Measurements from ENCODE around the gene PARD6G. TPM values are rescaled to one million over a fixed set of nuclear protein-coding genes. Genes with fewer than 3 reads are reported as not detected.

Gene PARD6G
- total RNA-seq, 3 donors from 2014 or later = 1.9 to 14.4 (median 13.8) TPM

- TF ChIP-seq POLR2A (IDR thresholded peaks at IDR 0.05) = no peak
- no peak for TF ChIP-seq CTCF (IDR thresholded peaks at IDR 0.05)
- TF ChIP-seq POLR2AphosphoS5 (IDR thresholded peaks at IDR 0.05) = no peak
- H3K4me3 ChIP-seq = no peak overlapping the region
- intact Hi-C loops (cut with DNase I; ENCODE audit: low total_unique reads) = no loop called here
- no peaks in the 10 kb centered on the region for H3K36me3 ChIP-seq
- H3K27ac ChIP-seq = no peak overlapping the region
- no peaks in the 10 kb centered on the region for H3K4me1 ChIP-seq
- H3K9me3 ChIP-seq = no peaks in the 10 kb centered on the region
- no peak for DNase-seq (ENCODE audit: low spot score in 2 of 2)
- no peaks in the 10 kb centered on the region for H3K27me3 ChIP-seq
Measured at GRCh38 chr18:80251700-80252099, 4.4 kb upstream of the PARD6G start.

- H3K27ac ChIP-seq = no peak overlapping the region
- DNase-seq (ENCODE audit: low spot score in 2 of 2) = no peak
- intact Hi-C loops (cut with DNase I; ENCODE audit: low total_unique reads) = no loop called here
Measured at GRCh38 chr18:80250740-80251364, 3.5 kb upstream of the PARD6G start.

DNA sequence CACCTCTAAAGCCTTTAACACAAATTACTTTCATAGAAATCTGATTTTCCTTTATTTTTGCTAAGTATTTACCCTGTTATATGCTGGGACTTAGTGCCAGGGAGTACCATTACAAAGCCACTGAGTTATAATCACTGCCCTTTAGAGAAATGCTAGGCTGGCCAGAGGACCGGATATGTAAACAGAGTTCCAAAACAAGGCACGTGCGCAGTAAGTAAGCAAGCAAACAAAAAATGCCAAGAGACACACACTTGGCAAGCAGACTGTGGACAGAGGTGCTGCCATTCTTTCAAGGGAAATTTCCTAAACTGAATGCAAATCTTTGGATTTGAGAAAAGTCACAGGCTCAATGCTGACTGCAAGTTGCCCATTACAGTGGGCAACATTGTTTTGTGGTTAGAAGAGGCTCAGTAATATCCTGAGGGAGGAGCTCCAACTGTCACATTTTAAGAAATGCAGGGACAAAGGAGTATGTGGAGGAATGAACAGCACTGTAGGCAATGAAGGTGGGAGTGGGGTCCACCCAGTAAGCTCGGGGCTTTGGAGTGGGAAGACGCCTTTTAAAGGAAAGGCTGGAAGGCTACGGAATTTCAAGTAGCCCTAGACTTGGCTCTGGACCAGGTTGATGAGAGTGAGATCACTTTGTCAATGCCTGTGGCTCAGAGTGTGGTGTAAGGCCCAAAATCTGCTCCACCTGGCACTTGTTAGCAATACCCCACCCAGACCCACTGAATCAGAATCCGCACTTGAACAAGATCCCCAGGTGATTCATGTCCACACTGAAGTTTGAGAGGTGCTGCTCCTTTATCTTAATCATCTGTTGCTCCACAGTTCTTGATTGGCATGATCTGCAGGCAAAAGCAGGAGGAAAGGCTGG, 2.1 kb upstream of the PARD6G start:
- DNase-seq (ENCODE audit: low spot score in 2 of 2) = no peak
- Histone ChIP-seq H3K27me3 (no peaks in the 10 kb centered on the region), H3K4me1 (no peaks in the 10 kb centered on the region), H3K9me3 (no peaks in the 10 kb centered on the region), H3K36me3 (no peaks in the 10 kb centered on the region), H3K4me3 (no peak overlapping the region), H3K27ac (no peak overlapping the region)
- TF ChIP-seq POLR2A (IDR thresholded peaks at IDR 0.05) = no peak
- no peak for TF ChIP-seq POLR2AphosphoS5 (IDR thresholded peaks at IDR 0.05)
- no peak for TF ChIP-seq CTCF (IDR thresholded peaks at IDR 0.05)
- intact Hi-C loops (cut with DNase I; ENCODE audit: low total_unique reads) = no loop called here

More at GRCh38 chr18:80250740-80251364, 3.5 kb upstream of the PARD6G start:
- TF ChIP-seq CTCF (IDR thresholded peaks at IDR 0.05) (no peak), POLR2AphosphoS5 (IDR thresholded peaks at IDR 0.05) (no peak), POLR2A (IDR thresholded peaks at IDR 0.05) (no peak)
- Histone ChIP-seq H3K4me1 (no peaks in the 10 kb centered on the region), H3K36me3 (no peaks in the 10 kb centered on the region), H3K9me3 (no peaks in the 10 kb centered on the region), H3K27me3 (no peaks in the 10 kb centered on the region), H3K4me3 (no peak overlapping the region)

DNA sequence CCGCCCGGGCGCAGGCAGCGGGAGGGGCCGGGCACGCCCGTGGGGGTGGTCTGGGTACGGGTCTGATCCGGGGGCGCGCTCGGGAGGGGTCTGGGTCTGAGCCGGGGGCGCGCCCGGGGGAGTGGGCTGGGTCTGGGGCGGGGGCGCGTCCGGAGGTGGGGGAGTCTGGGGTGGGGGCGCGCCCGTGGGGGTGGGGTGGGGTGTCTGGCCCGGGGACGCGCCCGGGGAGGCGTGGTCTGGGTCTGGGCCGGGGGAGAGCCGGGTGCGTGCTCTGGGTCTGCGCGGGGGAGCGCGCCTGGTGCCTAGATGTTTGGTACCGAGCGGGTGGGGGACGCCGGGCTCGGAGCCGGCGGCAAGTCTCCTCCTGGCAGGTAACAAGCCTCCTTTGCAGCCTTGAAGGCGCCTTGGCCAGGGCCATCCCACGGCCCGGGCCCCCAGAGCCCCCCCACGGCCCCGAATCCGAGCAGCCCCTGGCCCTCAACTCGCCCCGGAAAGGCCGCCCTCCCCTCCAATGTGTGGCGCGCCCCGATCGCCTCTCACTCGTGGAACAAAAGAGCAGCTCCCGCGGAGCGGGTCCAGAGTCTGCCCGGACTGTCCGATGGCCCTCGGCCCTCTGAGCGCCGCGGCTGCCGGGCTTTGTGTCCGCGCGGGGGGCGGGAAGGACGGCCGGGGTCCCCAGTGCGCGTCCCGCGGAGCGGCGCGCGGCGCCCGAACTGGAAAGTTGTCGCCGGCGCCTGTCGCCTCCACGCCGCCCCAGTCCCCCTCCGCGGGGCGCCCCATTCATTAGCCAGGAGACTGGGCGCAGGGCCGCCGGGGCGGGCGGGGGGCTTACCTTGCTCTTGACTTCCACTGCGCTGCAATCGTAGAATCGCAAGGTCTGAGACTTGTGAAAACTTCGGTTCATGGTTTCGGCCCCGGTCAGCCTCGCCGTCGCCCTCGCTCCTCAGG, 595 bp downstream of the PARD6G start:
- intact Hi-C loops (cut with DNase I; ENCODE audit: low total_unique reads) = no loop called here
- no peak for TF ChIP-seq POLR2AphosphoS5 (IDR thresholded peaks at IDR 0.05)
- no peak for TF ChIP-seq CTCF (IDR thresholded peaks at IDR 0.05)
- no peak for TF ChIP-seq POLR2A (IDR thresholded peaks at IDR 0.05)

More for the DNA sequence above, 595 bp downstream of the PARD6G start:
- DNase-seq (ENCODE audit: low spot score in 2 of 2) = peak in 1 of 2 donors; percentile 39
- Histone ChIP-seq H3K27me3 (no peaks in the 10 kb centered on the region), H3K4me1 (no peaks in the 10 kb centered on the region), H3K4me3 (peak overlapping the region; percentile 64 to 99 (median 87)), H3K9me3 (no peaks in the 10 kb centered on the region), H3K36me3 (no peaks in the 10 kb centered on the region), H3K27ac (peak overlapping the region; percentile 71 to 82)
